ENCODE data around the gene GLCCI1. TPM values are rescaled to one million over a fixed set of nuclear protein-coding genes. Genes with fewer than 3 reads are reported as not detected.

The GLCCI1 gene
- total RNA-seq, 1 donor from 2014 or later = 12.3 TPM

- Mint-ChIP-seq H3K4me3 (ENCODE audit: unreplicated experiment) (no peak overlapping the region), H3K4me1 (ENCODE audit: unreplicated experiment) (peaks cover 18% of the 10 kb centered on the region), H3K27ac (ENCODE audit: unreplicated experiment) (no peak overlapping the region), H3K36me3 (ENCODE audit: unreplicated experiment) (no peaks in the 10 kb centered on the region), H3K27me3 (ENCODE audit: unreplicated experiment) (no peaks in the 10 kb centered on the region), H3K9me3 (ENCODE audit: unreplicated experiment) (no peaks in the 10 kb centered on the region)
- no peak for TF ChIP-seq CTCF (IDR thresholded peaks at IDR 0.05)
- no peak for DNase-seq (ENCODE audit: extremely low spot score, unreplicated experiment)
These were observed 9.2 kb downstream of the GLCCI1 start for GRCh38 chr7:7977774-7978173.

- no peak overlapping the region for H3K27ac Mint-ChIP-seq (ENCODE audit: unreplicated experiment)
- no peaks in the 10 kb centered on the region for H3K36me3 Mint-ChIP-seq (ENCODE audit: unreplicated experiment)
- H3K27me3 Mint-ChIP-seq (ENCODE audit: unreplicated experiment) = no peaks in the 10 kb centered on the region
- peaks cover 16% of the 10 kb centered on the region for H3K4me1 Mint-ChIP-seq (ENCODE audit: unreplicated experiment)
- no peak for DNase-seq (ENCODE audit: extremely low spot score, unreplicated experiment)
- TF ChIP-seq CTCF (IDR thresholded peaks at IDR 0.05) = no peak
- H3K9me3 Mint-ChIP-seq (ENCODE audit: unreplicated experiment) = no peaks in the 10 kb centered on the region
- H3K4me3 Mint-ChIP-seq (ENCODE audit: unreplicated experiment) = no peak overlapping the region
These were observed 10.3 kb downstream of the GLCCI1 start for GRCh38 chr7:7978860-7979259.

GRCh38 chr7:7979558-7979957, 11.0 kb downstream of the GLCCI1 start:
- H3K4me1 Mint-ChIP-seq (ENCODE audit: unreplicated experiment) = peaks cover 20% of the 10 kb centered on the region
- H3K36me3 Mint-ChIP-seq (ENCODE audit: unreplicated experiment) = no peaks in the 10 kb centered on the region
- no peak for TF ChIP-seq CTCF (IDR thresholded peaks at IDR 0.05)
- no peak for DNase-seq (ENCODE audit: extremely low spot score, unreplicated experiment)
- H3K4me3 Mint-ChIP-seq (ENCODE audit: unreplicated experiment) = no peak overlapping the region
- no peaks in the 10 kb centered on the region for H3K9me3 Mint-ChIP-seq (ENCODE audit: unreplicated experiment)
- H3K27ac Mint-ChIP-seq (ENCODE audit: unreplicated experiment) = no peak overlapping the region
- H3K27me3 Mint-ChIP-seq (ENCODE audit: unreplicated experiment) = no peaks in the 10 kb centered on the region

GRCh38 chr7:7980134-7980533, 11.5 kb downstream of the GLCCI1 start:
- TF ChIP-seq CTCF (IDR thresholded peaks at IDR 0.05) = no peak
- Mint-ChIP-seq H3K4me3 (ENCODE audit: unreplicated experiment) (no peak overlapping the region), H3K36me3 (ENCODE audit: unreplicated experiment) (no peaks in the 10 kb centered on the region), H3K4me1 (ENCODE audit: unreplicated experiment) (peaks cover 26% of the 10 kb centered on the region), H3K27ac (ENCODE audit: unreplicated experiment) (no peak overlapping the region), H3K9me3 (ENCODE audit: unreplicated experiment) (no peaks in the 10 kb centered on the region), H3K27me3 (ENCODE audit: unreplicated experiment) (no peaks in the 10 kb centered on the region)
- no peak for DNase-seq (ENCODE audit: extremely low spot score, unreplicated experiment)

GRCh38 chr7:7982904-7983303, 14.3 kb downstream of the GLCCI1 start:
- peaks cover 25% of the 10 kb centered on the region for H3K4me1 Mint-ChIP-seq (ENCODE audit: unreplicated experiment)
- no peak for TF ChIP-seq CTCF (IDR thresholded peaks at IDR 0.05)
- no peaks in the 10 kb centered on the region for H3K9me3 Mint-ChIP-seq (ENCODE audit: unreplicated experiment)
- no peak overlapping the region for H3K4me3 Mint-ChIP-seq (ENCODE audit: unreplicated experiment)
- H3K36me3 Mint-ChIP-seq (ENCODE audit: unreplicated experiment) = no peaks in the 10 kb centered on the region
- no peak for DNase-seq (ENCODE audit: extremely low spot score, unreplicated experiment)
- H3K27me3 Mint-ChIP-seq (ENCODE audit: unreplicated experiment) = no peaks in the 10 kb centered on the region
- no peak overlapping the region for H3K27ac Mint-ChIP-seq (ENCODE audit: unreplicated experiment)

Measured in osteocyte (in vitro differentiated cells).